NCI-H2171 (cell line): ENCODE data around the gene BRINP1.

ENCODE experiments used
- DNase-seq: peaks from one replicate; lab custom pipeline; 2025; lab: John Stamatoyannopoulos, UW

The BRINP1 gene

DNA sequence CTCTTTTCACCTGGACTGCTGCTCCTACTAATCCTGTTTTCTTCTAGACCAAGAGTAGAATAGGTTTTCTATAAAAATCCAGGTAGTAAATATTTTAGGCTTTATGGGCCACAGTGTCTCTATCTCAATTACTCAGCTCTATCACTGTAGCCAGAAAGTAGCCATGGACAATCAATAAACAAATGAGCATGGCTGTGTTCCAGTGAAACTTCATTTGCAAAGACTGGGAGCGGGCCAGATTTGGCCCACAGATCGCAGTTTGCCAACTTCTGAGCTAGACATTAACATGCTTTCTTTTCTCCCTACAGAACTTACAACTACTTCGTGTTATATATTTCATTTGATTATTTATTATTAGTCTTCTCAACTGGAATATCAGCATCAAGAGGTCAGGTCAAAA lies 30.2 kb downstream of the BRINP1 start:
- DNase-seq, result no peak

GRCh38 chr9:119337573-119337972 lies 31.7 kb downstream of the BRINP1 start:
- DNase-seq, result no peak

GRCh38 chr9:119334745-119335144 lies 34.5 kb downstream of the BRINP1 start:
- no peak for DNase-seq

- DNase-seq, result no peak
Measured at GRCh38 chr9:119333507-119334229, 35.6 kb downstream of the BRINP1 start.

DNA sequence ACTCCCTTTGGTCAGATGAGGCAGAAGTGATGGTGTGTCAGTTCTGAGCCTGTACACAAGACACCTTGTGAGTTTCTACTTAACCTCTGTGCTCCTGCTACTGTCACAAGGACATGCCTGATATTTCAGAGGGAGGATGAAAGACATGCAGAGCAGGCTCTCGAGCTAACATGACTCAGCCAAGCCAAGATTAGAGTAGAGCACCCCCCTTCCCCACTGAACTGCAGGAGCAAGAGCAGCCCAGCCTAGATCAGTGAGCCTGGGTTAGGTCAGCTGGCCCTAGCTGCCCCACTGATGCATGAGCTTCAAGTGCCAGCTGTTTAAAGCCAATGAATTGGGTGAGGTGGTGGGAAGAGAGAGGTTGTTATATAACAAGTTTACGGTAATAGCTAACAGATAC lies 36.7 kb downstream of the BRINP1 start:
- DNase-seq, result no peak

- no peak for DNase-seq
Measured at GRCh38 chr9:119322184-119322583, 47.1 kb downstream of the BRINP1 start.

DNA sequence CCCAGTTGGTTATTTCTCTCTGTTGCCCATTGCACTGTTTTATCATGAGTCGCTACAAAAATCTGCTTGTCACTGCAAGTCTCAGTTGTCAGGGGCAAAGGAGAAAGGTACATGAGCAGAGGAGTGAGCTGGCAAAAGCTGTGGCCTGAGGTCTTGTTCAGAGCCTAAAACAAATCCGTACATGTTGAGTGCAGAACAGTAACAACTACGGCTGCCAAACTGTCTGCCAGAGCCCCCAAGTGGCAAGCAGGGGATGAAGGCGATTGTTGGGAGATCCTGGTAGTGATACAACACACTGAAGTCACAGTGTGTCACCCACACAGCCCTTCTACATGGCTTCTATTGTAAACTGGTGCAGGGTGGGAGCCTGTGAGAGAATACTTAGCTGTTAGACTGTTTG lies 50.9 kb downstream of the BRINP1 start:
- no peak for DNase-seq

DNA sequence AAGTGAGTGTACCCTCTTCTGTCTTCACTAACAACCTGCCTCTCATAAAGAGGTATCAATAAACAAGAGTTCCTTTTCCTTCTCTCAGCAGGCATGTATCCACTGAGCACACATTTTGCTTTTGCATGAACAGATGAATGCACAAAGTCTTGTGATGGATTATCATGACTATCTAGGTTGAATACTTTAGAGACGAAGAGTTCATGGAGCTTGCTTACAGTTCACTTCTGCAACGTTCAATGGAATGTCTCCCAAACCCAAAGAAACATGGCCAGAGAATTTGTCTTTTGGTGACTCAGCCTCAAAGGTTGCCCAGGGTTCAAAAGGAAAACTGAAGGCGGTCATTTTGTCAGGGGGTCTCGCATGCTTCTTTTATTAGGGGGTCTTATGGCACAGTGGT lies 55.4 kb downstream of the BRINP1 start:
- DNase-seq, result no peak

DNA sequence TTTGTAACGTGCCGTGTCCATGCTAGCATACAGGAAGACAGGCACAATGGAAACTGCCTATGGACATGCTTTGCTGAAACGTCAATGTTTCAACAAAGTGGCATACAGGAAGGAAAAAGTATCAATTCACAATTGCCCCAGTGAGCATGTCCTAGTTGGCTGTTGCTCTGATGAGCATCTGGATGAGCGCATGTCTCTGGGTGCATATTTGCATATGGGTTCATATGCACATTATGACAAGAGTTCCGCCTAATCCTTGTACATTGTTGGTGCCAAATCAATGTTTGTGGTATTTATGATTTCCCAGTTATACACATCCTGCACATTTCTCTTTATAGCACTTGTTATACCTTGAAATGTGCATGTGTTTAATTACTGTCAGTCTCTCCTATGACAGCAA lies 58.5 kb downstream of the BRINP1 start:
- DNase-seq, result no peak

DNA sequence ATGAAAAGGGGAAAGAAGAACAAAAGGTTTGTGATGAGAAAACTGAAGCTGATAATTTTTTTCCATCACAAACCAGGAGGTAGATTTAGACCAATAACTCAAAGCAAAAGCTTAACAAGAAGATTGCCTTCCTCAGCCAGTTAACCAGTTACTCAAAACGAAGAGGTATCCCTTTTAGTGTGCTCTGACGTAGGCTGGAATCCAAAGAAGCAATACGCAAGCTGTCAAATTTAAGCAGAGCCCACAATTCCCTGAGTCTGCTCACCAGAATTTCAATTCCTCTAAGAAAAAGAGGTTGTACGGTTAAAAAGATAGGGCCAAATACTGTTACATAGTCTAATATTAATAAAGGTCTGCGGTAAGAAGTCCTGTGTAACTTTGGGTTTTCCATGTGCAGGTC lies 61.8 kb downstream of the BRINP1 start:
- no peak for DNase-seq

GRCh38 chr9:119304555-119304954 lies 64.7 kb downstream of the BRINP1 start:
- DNase-seq, result no peak

- DNase-seq, result no peak
Measured at GRCh38 chr9:119302988-119303698, 66.1 kb downstream of the BRINP1 start.

DNA sequence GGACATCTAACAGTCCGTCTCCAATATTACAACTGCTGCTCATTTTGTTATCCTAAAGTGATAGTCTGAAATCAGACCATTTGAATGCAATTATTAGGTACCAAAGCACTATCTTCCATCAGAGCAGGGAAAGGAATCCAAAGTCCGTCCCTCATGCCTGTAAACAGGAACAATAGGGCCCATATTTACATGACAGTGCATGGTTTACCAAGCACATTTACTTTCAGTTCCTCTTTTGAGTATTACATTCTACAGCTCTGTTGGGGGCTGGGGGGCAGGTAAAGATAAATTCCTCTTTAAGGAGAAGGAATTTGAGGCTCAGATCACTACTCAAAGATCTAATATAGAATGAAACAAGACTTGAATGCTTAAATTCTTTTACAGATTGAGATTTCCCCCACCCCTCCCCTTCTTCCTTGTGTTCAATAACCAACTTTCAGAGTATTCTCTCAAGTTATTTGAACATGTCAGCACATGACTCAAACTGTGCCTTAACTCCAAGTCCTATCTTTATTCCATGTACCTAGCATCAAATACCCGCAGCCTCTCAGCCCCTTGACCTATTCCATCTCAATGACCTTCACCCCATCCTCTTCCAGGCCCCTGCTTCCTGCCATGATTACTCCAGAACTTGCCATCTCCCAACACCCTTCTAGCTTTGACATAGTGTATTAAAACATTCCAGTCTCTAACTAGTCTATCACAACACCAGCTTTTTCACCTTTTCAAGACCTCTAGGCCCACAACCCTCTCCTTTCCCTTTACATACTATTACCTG lies 71.0 kb downstream of the BRINP1 start:
- DNase-seq, result no peak

- DNase-seq, result no peak
Measured at GRCh38 chr9:119291554-119291953, 77.7 kb downstream of the BRINP1 start.

- no peak for DNase-seq
Measured at GRCh38 chr9:119289740-119290433, 79.3 kb downstream of the BRINP1 start.

GRCh38 chr9:119284587-119285337 lies 84.5 kb downstream of the BRINP1 start:
- no peak for DNase-seq

DNA sequence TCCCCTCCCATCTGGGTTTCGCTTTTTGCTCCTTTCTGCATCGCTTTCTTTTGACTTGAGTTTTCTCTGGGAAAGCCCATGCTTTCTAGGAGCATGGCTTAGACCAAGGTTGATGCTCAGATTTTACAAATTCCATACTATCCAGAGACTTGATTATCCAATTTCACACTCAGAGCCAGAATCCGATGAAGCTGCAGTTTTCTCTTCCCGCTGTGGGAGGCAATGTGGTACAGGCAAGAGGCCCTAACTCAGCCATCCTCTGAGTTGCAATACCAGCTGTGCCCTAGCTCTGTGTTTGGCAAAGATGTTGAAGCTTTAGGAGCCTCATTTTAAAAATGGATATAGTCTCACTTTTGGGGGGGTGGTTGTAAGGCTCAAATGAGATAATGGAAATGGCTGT lies 85.1 kb downstream of the BRINP1 start:
- DNase-seq, result peak; percentile 69

DNA sequence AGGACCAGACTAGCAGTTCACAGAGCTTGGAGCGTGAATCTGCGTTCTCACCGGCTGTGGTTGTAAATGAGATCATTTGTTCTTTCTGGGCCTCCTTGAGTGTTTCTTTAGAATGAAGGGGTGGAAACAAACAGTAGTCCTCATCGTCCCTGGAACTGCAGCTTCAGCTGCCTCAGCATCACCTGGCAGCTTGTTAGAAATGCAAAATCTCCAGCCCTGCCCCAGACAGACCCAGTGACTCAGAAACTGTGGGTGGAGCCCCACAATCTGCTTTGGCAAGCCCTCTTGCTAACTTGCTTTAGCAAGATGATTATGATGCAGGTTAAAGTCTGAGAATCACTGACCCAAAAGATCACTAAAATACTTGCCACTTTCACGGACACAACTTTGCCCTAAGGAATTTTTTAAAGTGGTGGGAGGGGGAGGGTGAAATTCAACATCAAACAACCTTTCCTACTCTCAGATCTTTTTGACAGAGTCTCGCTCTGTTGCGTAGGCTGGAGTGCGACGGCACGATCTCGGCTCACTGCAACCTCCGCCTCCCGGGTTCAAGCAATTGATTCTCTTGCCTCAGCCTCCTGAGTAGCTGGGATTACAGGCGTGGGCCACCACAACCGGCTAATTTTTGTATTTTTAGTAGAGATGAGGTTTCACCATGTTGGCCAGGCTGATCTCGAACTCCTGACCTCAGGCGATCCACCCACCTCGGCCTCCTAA lies 86.0 kb downstream of the BRINP1 start:
- DNase-seq, result no peak

- no peak for DNase-seq
Measured at GRCh38 chr9:119282476-119283077, 86.7 kb downstream of the BRINP1 start.

- no peak for DNase-seq
Measured at GRCh38 chr9:119280740-119281485, 88.3 kb downstream of the BRINP1 start.
